ENCODE data around the gene ATP6V0A1.

GRCh38 chr17:42457107-42457792 is 1.4 kb upstream of the ATP6V0A1 start:
- TF ChIP-seq CTCF (IDR thresholded peaks at IDR 0.05) = no peak
- TF ChIP-seq EZH2 (IDR thresholded peaks at IDR 0.05) = no peak

All from neural progenitor cell (in vitro differentiated cells).